Spleen (tissue), 11 donors: ENCODE data around the gene RFTN1. TPM values are rescaled to one million over a fixed set of nuclear protein-coding genes. Genes with fewer than 3 reads are reported as not detected.

Experiments used
- DNase-seq: peaks from one replicate; pipeline ENCODE4 v3.0.0-alpha.2; 2020
- H3K27ac ChIP-seq, 8 donors: fragments of 200-600 bp; sonication (generic) in 7 of 8; 1 replicate in 4 of 8; 2 replicates in 4 of 8; pipeline versions ENCODE4 v1.5.0 to v1.8.0; 2016 to 2021; ENCODE audit warnings: inconsistent platforms in 4 of 8, mild to moderate bottlenecking in 4 of 8, moderate library complexity in 1 of 8
- H3K27me3 ChIP-seq, 7 donors: fragments of 200-600 bp; sonication (generic) in 6 of 7; replicated peaks in 1 of 7; 1 replicate in 4 of 7; 2 replicates in 3 of 7; pipeline versions ENCODE4 v1.5.0 to v1.8.0; 2016 to 2021; ENCODE audit warnings: inconsistent platforms in 3 of 7, mild to moderate bottlenecking in 1 of 7
- H3K36me3 ChIP-seq, 6 donors: fragments of 200-600 bp; sonication (generic) in 5 of 6; 1 replicate in 4 of 6; 2 replicates in 2 of 6; pipeline versions ENCODE4 v1.5.0 to v1.8.0; 2016 to 2021; ENCODE audit warnings: inconsistent platforms in 2 of 6
- H3K4me1 ChIP-seq, 6 donors: fragments of 200-600 bp; sonication (generic) in 5 of 6; 1 replicate in 3 of 6; 2 replicates in 3 of 6; pipeline versions ENCODE4 v1.5.0 to v1.8.0; 2016 to 2021; ENCODE audit warnings: inconsistent platforms in 3 of 6
- H3K4me3 ChIP-seq, 8 donors: fragments of 200-600 bp; sonication (generic) in 7 of 8; 1 replicate in 4 of 8; 2 replicates in 4 of 8; pipeline versions ENCODE4 v1.5.0 to v1.8.0; 2016 to 2021; ENCODE audit warnings: inconsistent platforms in 4 of 8, mild to moderate bottlenecking in 4 of 8, moderate library complexity in 2 of 8
- H3K9me3 ChIP-seq, 8 donors: fragments of 200-600 bp; sonication (generic) in 7 of 8; 1 replicate in 4 of 8; 2 replicates in 4 of 8; pipeline versions ENCODE4 v1.5.0 to v1.8.0; 2016 to 2021; ENCODE audit warnings: inconsistent platforms in 4 of 8
- CTCF ChIP-seq, 11 experiments: fragments of 200-600 bp in 7 of 11; fragments of 450-650 bp in 4 of 11; sonication (generic) in 4 of 11; IDR thresholded peaks in 8 of 11; conservative IDR thresholded peaks in 3 of 11; 1 replicate in 7 of 11; 2 replicates in 4 of 11; pipeline versions ENCODE4 v1.4.0 to v1.8.0; 2016 to 2021; ENCODE audit warnings: antibody characterized with exemption in 11 of 11, inconsistent platforms in 4 of 11, mild to moderate bottlenecking in 1 of 11
- POLR2A ChIP-seq, 3 donors: fragments of 450-650 bp; IDR thresholded peaks; one replicate each; pipeline ENCODE4 v1.5.1; 2017; ENCODE audit warnings: antibody characterized with exemption in 3 of 3, mild to moderate bottlenecking in 1 of 3
- POLR2AphosphoS5 ChIP-seq, 3 donors: sonication (generic); formaldehyde crosslinking; IDR thresholded peaks; one replicate each; pipeline ENCODE4 v1.5.1; 2017; ENCODE audit warnings: antibody characterized with exemption in 3 of 3
- WGBS, 5 donors: extraction: QIAGEN DNeasy Blood & Tissue Kit in 3 of 5; methylation state at CpG; one replicate each; pipeline versions ENCODE4 v1.1.5 to v1.1.7; 2013 to 2018; 5-methylcytosine and 5-hydroxymethylcytosine counted together
- intact Hi-C: fragments of 100-400 bp; cut with DNase I; formaldehyde crosslinking; loops from one replicate; pipeline ENCODE4 v1.15.0; 2023; ENCODE audit warnings: low total_unique reads
- polyA plus RNA-seq, 3 donors: library from polyadenylated mRNA; stranded (reverse); fragments of 200-250 nt; gene quantifications; one replicate each; pipeline ENCODE4 v1.2.1, GENCODE V29; 2013
- total RNA-seq, 7 donors: library from RNA; depleted of rRNA in 3 of 7; stranded (reverse); fragments of >200 nt in 3 of 7; fragmentation: NEBNext Ultra II Directional in 4 of 7; extraction: Animal tissue kit (Norgen Biotek cat#: 25700) in 4 of 7; gene quantifications; one replicate each; pipeline versions ENCODE4 v1.1.0 to v1.2.1, GENCODE V29; 2016 to 2021
- donor health status: healthy with polysubstance abuse.
- donor health status: DM: no; HTN: no; CAD: no; lungs with moderate emphysema.
- donor health status: DM: no; HTN: no; CAD: no.
- donor health status: Bipolar disorder and iron deficiency.
- donor health status: healthy.
- donor health status: DM: no; HTN: no; CAD: no.
- donor health status: DM: yes; HTN: yes; CAD: no.

The RFTN1 gene
- total and polyA plus RNA-seq, 10 donors = 30.4 to 106 (median 75.3) TPM

- no peak for TF ChIP-seq POLR2AphosphoS5 (IDR thresholded peaks at IDR 0.05)
- TF ChIP-seq POLR2A (IDR thresholded peaks at IDR 0.05) = no peak
- TF ChIP-seq CTCF (IDR thresholded peaks at IDR 0.05 in 8 of 11, conservative IDR thresholded peaks at IDR 0.05 in 3 of 11) = no peak
Measured at GRCh38 chr3:16528581-16528993, 15.1 kb upstream of the RFTN1 start.

GRCh38 chr3:16528106-16528505, 14.6 kb upstream of the RFTN1 start:
- no peak for DNase-seq
- Histone ChIP-seq H3K4me3 (no peak overlapping the region), H3K4me1 (peaks cover 0 to 15% (median 0%) of the 10 kb centered on the region in 6 donors), H3K9me3 (peaks cover 0 to 12% (median 9%) of the 10 kb centered on the region in 8 donors), H3K36me3 (no peaks in the 10 kb centered on the region), H3K27me3 (no peaks in the 10 kb centered on the region), H3K27ac (no peak overlapping the region)
- WGBS, 5 donors = 93 to 97% (median 94%) methylated on average over 5 of the region's 5 CpGs
- intact Hi-C loops = no loop called here
- TF ChIP-seq POLR2AphosphoS5 (IDR thresholded peaks at IDR 0.05) (no peak), POLR2A (IDR thresholded peaks at IDR 0.05) (no peak), CTCF (IDR thresholded peaks at IDR 0.05 in 8 of 11, conservative IDR thresholded peaks at IDR 0.05 in 3 of 11) (no peak)

More at GRCh38 chr3:16528581-16528993, 15.1 kb upstream of the RFTN1 start:
- no peak for DNase-seq
- no peak overlapping the region for H3K4me3 ChIP-seq
- no peaks in the 10 kb centered on the region for H3K36me3 ChIP-seq
- WGBS, 5 donors = 67 to 89% (median 78%) methylated on average over 4 of the region's 4 CpGs
- intact Hi-C loops = no loop called here
- H3K9me3 ChIP-seq = peaks cover 0 to 11% (median 9%) of the 10 kb centered on the region in 8 donors
- H3K4me1 ChIP-seq = peaks cover 0 to 12% (median 0%) of the 10 kb centered on the region in 6 donors
- H3K27ac ChIP-seq = no peak overlapping the region
- H3K27me3 ChIP-seq = no peaks in the 10 kb centered on the region

- Histone ChIP-seq H3K4me3 (no peak overlapping the region), H3K9me3 (peaks cover 0 to 16% (median 9%) of the 10 kb centered on the region in 8 donors), H3K27ac (no peak overlapping the region), H3K27me3 (no peaks in the 10 kb centered on the region), H3K36me3 (no peaks in the 10 kb centered on the region), H3K4me1 (peaks cover 8 to 48% (median 18%) of the 10 kb centered on the region in 6 donors)
- DNase-seq = no peak
- WGBS, 5 donors = 87 to 94% (median 89%) methylated on average over 2 of the region's 2 CpGs
- intact Hi-C loops = no loop called here
- no peak for TF ChIP-seq POLR2AphosphoS5 (IDR thresholded peaks at IDR 0.05)
- TF ChIP-seq CTCF (IDR thresholded peaks at IDR 0.05 in 8 of 11, conservative IDR thresholded peaks at IDR 0.05 in 3 of 11) = no peak
- TF ChIP-seq POLR2A (IDR thresholded peaks at IDR 0.05) = no peak
Measured at GRCh38 chr3:16524196-16524595, 10.7 kb upstream of the RFTN1 start.

- Histone ChIP-seq H3K9me3 (peaks cover 0 to 16% (median 9%) of the 10 kb centered on the region in 8 donors), H3K27me3 (no peaks in the 10 kb centered on the region), H3K27ac (no peak overlapping the region), H3K4me3 (no peak overlapping the region), H3K36me3 (no peaks in the 10 kb centered on the region), H3K4me1 (peaks cover 8 to 48% (median 22%) of the 10 kb centered on the region in 6 donors)
- no peak for TF ChIP-seq CTCF (IDR thresholded peaks at IDR 0.05 in 8 of 11, conservative IDR thresholded peaks at IDR 0.05 in 3 of 11)
- TF ChIP-seq POLR2AphosphoS5 (IDR thresholded peaks at IDR 0.05) = no peak
- no peak for DNase-seq
- 57 to 74% (median 64%) methylated on average over 2 of the region's 2 CpGs for WGBS, 5 donors
- intact Hi-C loops = no loop called here
Measured at GRCh38 chr3:16523778-16524177, 10.3 kb upstream of the RFTN1 start.
